B cell (primary cell): Measurements from ENCODE around the gene APEX1. TPM values are rescaled to one million over a fixed set of nuclear protein-coding genes. Genes with fewer than 3 reads are reported as not detected.
A peak's percentile ranks its signal among the peaks of the same experiment; 100 is the strongest.

Experiments
- ATAC-seq: fragments of 200-7000 bp; cut with Tn5 transposase; one replicate; pipeline ENCODE4 v1.10.0; 2021; ENCODE audit warnings: low read depth, mild to moderate bottlenecking, moderate number of reproducible peaks, moderate library complexity
- CTCF ChIA-PET: fragments of 350-600 bp; sonication (Branson Sonifier 250); formaldehyde crosslinking; loops from one replicate; lab custom pipeline; 2021; ENCODE audit warnings: antibody characterized with exemption, inconsistent platforms; lab: Charles Lee
- POLR2A ChIA-PET: fragments of 350-600 bp; sonication (Branson Sonifier 250); formaldehyde crosslinking; loops from one replicate; lab custom pipeline; 2021; ENCODE audit warnings: antibody characterized with exemption; lab: Charles Lee
- DNase-seq: peaks from one replicate; pipeline ENCODE4 v3.0.0; 2013
- H2AFZ ChIP-seq: 2 replicates; pipeline ENCODE4 v1.6.1; 2012; ENCODE audit warnings: mild to moderate bottlenecking, low read depth, low read length; ENCODE audit not compliant: insufficient read depth, poor library complexity, severe bottlenecking
- H3K27ac ChIP-seq, 2 donors: 1 replicate in 1 of 2; 2 replicates in 1 of 2; pipeline ENCODE4 v1.5.1; 2012 to 2013; ENCODE audit warnings: low read length in 2 of 2, mild to moderate bottlenecking in 2 of 2, moderate library complexity in 1 of 2
- H3K27me3 ChIP-seq, 4 experiments: fragments of 200-600 bp in 1 of 4; sonication (generic) in 1 of 4; replicated peaks in 1 of 4; 1 replicate in 2 of 4; 2 replicates in 2 of 4; pipeline versions ENCODE4 v1.6.1 to v1.7.0; 2013 to 2016; ENCODE audit warnings: low read length in 3 of 4, mild to moderate bottlenecking in 2 of 4, mixed read lengths in 1 of 4, moderate library complexity in 1 of 4; ENCODE audit not compliant: insufficient read depth in 4 of 4, control insufficient read depth in 3 of 4; ENCODE audit errors: control extremely low read depth in 1 of 4
- H3K36me3 ChIP-seq, 2 experiments: replicated peaks in 1 of 2; 1 replicate in 1 of 2; 2 replicates in 1 of 2; pipeline versions ENCODE4 v1.6.1 to v1.7.1; 2013; ENCODE audit warnings: low read length in 1 of 2; ENCODE audit not compliant: insufficient read depth in 2 of 2, control insufficient read depth in 1 of 2; ENCODE audit errors: control extremely low read depth in 1 of 2, extremely low read depth in 1 of 2
- H3K4me1 ChIP-seq, 2 donors: fragments of 200-600 bp in 1 of 2; sonication (generic) in 1 of 2; 1 replicate in 1 of 2; 2 replicates in 1 of 2; pipeline versions ENCODE4 v1.5.1 to v1.6.1; 2013 to 2017; ENCODE audit warnings: low read length in 2 of 2; ENCODE audit not compliant: control insufficient read depth in 2 of 2, insufficient read depth in 2 of 2
- H3K4me2 ChIP-seq: replicated peaks from 2 replicates; pipeline ENCODE3; 2012; ENCODE audit warnings: mild to moderate bottlenecking, low read depth, low read length; ENCODE audit not compliant: poor library complexity, severe bottlenecking
- H3K4me3 ChIP-seq, 5 experiments: fragments of 200-600 bp in 1 of 5; sonication (generic) in 1 of 5; 1 replicate in 3 of 5; 2 replicates in 2 of 5; pipeline versions ENCODE4 v1.5.1 to v1.7.0; 2011 to 2016; ENCODE audit warnings: low read length in 4 of 5, mild to moderate bottlenecking in 4 of 5, low read depth in 2 of 5, control low read depth in 1 of 5, moderate library complexity in 1 of 5; ENCODE audit not compliant: insufficient read depth in 1 of 5; ENCODE audit errors: control extremely low read depth in 1 of 5, extremely low read depth in 1 of 5
- H3K79me2 ChIP-seq: fragments of 200-600 bp; sonication (generic); one replicate; pipeline ENCODE4 v1.6.0; 2016; ENCODE audit warnings: low read length; ENCODE audit not compliant: control insufficient read depth, insufficient read depth
- H3K9ac ChIP-seq: fragments of 200-600 bp; sonication (generic); 2 replicates; pipeline ENCODE4 v1.6.1; 2017; ENCODE audit warnings: mild to moderate bottlenecking, low read length, moderate library complexity
- H3K9me3 ChIP-seq, 3 donors: one replicate each; pipeline versions ENCODE4 v1.6.1 to v1.7.1; 2013; ENCODE audit warnings: low read length in 2 of 3; ENCODE audit not compliant: control insufficient read depth in 2 of 3, insufficient read depth in 1 of 3; ENCODE audit errors: control extremely low read depth in 1 of 3
- H4K20me1 ChIP-seq: 2 replicates; pipeline ENCODE4 v1.6.0; 2012; ENCODE audit warnings: mild to moderate bottlenecking, low read length; ENCODE audit not compliant: insufficient read depth, control insufficient read depth, poor library complexity, severe bottlenecking
- H3K27ac Mint-ChIP-seq: one replicate; pipeline ENCODE4 v1.8.0; 2021; ENCODE audit warnings: mixed read lengths
- H3K27me3 Mint-ChIP-seq: one replicate; pipeline ENCODE4 v1.8.0; 2021; ENCODE audit warnings: mixed read lengths
- H3K4me1 Mint-ChIP-seq: one replicate; pipeline ENCODE4 v1.8.0; 2021; ENCODE audit warnings: mixed read lengths
- H3K4me3 Mint-ChIP-seq: one replicate; pipeline ENCODE4 v1.8.0; 2021; ENCODE audit warnings: mixed read lengths
- H3K9me3 Mint-ChIP-seq: one replicate; pipeline ENCODE4 v1.8.0; 2022; ENCODE audit warnings: mixed read lengths; ENCODE audit not compliant: insufficient read depth
- EZH2 ChIP-seq: IDR thresholded peaks from 2 replicates; pipeline ENCODE4 v1.6.1; 2012; ENCODE audit warnings: borderline replicate concordance, low read depth, mild to moderate bottlenecking, moderate library complexity, low read length; ENCODE audit not compliant: insufficient read depth, poor library complexity, severe bottlenecking
- WGBS: methylation state at CpG from one replicate; pipeline ENCODE4 v1.1.5; 2013; ENCODE audit warnings: missing lambda C conversion rate; ENCODE audit not compliant: insufficient coverage; 5-methylcytosine and 5-hydroxymethylcytosine counted together
- intact Hi-C: fragments of 100-400 bp; cut with micrococcal nuclease; formaldehyde crosslinking; loops from one replicate; pipeline ENCODE4 v1.10.0; 2022
- polyA plus RNA-seq: library from polyadenylated mRNA; depleted of rRNA; stranded (reverse); fragments of >200 nt; gene quantifications from 2 replicates; pipeline ENCODE4 v1.2.3, GENCODE V29; 2012
- total RNA-seq, 2 donors: library from RNA; stranded (reverse); fragments of 120-200 nt in 1 of 2; gene quantifications; 1 replicate in 1 of 2; 2 replicates in 1 of 2; pipeline versions ENCODE4 v1.2.3 to v1.2.4, GENCODE V29; 2013 to 2022
- TF ChIP-seq, protein P1 (sequence below): fragments of 200-600 bp; IDR thresholded peaks from one replicate; pipeline ENCODE4 v1.8.0; 2022; ENCODE audit warnings: antibody characterized with exemption, mild to moderate bottlenecking

Gene APEX1
- total and polyA plus RNA-seq, 2 donors (not counting 1 experiment from before 2014, with no cell fraction given): 103 to 169 TPM

DNA sequence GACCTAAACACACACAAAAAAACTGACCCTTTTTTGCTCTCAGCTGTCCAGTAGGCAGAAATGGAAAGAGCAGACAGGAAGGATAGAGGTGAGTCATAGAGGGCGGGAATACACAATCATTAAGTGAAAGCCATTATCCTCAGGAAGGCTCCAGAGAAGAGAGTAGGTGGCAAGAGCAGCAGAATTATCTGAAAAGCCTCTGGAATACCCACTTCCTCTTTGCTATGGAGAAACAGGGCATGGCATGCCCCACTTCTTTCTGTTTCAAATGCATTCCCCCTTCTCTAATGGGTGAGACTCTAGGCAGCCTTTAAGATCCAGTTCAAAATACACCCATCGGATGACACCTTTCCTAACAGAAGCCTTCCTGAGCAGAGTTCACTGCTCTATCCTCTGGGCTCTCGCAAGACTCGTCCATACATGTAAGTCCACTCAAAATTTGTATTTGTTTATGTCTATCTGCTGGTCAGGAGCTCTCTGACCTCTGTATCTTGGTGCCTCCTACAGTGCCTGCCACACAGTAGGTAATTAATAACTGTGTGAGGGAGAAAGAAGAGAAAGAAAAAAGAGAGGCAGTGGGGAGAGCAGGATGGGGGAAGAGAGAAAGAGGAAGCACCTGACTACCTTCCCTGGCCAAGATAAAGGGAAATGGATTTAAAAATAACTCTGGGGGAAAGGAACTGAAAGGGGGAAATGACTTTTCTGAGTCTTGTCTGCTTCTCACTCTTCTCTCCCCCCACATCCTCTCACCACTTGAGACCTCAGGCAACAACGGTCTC is 27.6 kb upstream of the APEX1 start:
- H3K27me3 Mint-ChIP-seq: no peaks in the 10 kb centered on the region
- no peaks in the 10 kb centered on the region for H3K9me3 Mint-ChIP-seq
- Histone ChIP-seq H3K9me3 (peaks cover 0 to 11% (median 0%) of the 10 kb centered on the region in 3 donors), H4K20me1 (no peaks in the 10 kb centered on the region), H3K36me3 (no peaks in the 10 kb centered on the region), H3K27me3 (no peaks in the 10 kb centered on the region), H3K4me1 (peaks cover 41 to 49% of the 10 kb centered on the region in 2 donors), H3K79me2 (peaks cover 10% of the 10 kb centered on the region), H3K9ac (peak overlapping the region; percentile 46), H3K4me2 (peak overlapping the region; percentile 71), H3K4me3 (peak overlapping the region; percentile 4 to 46 (median 29)), H2AFZ (peak overlapping the region; percentile 74), H3K27ac (peak overlapping the region; percentile 89)
- ATAC-seq (peak; percentile 76), DNase-seq (peak; percentile 79)
- TF ChIP-seq, protein P1, sequence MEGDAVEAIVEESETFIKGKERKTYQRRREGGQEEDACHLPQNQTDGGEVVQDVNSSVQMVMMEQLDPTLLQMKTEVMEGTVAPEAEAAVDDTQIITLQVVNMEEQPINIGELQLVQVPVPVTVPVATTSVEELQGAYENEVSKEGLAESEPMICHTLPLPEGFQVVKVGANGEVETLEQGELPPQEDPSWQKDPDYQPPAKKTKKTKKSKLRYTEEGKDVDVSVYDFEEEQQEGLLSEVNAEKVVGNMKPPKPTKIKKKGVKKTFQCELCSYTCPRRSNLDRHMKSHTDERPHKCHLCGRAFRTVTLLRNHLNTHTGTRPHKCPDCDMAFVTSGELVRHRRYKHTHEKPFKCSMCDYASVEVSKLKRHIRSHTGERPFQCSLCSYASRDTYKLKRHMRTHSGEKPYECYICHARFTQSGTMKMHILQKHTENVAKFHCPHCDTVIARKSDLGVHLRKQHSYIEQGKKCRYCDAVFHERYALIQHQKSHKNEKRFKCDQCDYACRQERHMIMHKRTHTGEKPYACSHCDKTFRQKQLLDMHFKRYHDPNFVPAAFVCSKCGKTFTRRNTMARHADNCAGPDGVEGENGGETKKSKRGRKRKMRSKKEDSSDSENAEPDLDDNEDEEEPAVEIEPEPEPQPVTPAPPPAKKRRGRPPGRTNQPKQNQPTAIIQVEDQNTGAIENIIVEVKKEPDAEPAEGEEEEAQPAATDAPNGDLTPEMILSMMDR: no peak
- TF ChIP-seq EZH2: no peak
- ChIA-PET POLR2A (no interaction called here), CTCF (interaction anchor here (0.6 to 3.6 kb wide), 4 partner anchors 12 to 99 kb away, joined by 3 to 24 read pairs (median 4); no protein-coding TSS in a partner anchor)
- intact Hi-C loops: loop anchor here (1.0 kb wide), 1 partner anchor 14 kb away; no protein-coding TSS in a partner anchor
- H3K27ac Mint-ChIP-seq: peak overlapping the region; percentile 98
- peak overlapping the region; percentile 83 for H3K4me3 Mint-ChIP-seq
- peaks cover 60% of the 10 kb centered on the region for H3K4me1 Mint-ChIP-seq
- WGBS: 0% methylated on average over 1 of the region's 5 CpGs

DNA sequence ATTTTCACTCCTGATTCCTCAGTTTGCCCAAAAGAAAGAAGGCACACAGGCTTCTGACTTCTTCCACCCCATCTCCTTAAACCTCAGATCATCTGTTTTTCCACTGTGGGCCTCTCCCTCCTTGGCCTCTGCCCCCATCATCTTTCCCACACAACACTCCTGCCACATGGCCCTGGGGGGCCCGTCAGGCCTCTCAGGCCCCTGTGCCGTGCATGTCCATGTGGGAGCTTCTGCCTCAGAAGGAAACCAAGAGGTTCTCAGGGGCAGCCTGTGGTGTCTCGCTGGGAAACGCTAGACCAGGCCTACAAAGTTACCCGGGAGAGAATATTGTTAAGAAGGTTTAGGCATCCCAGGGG is 27.0 kb upstream of the APEX1 start:
- TF ChIP-seq, protein P1: no peak
- TF ChIP-seq EZH2: no peak
- Histone ChIP-seq H3K4me2 (peak overlapping the region; percentile 71), H3K9ac (peak overlapping the region; percentile 46), H2AFZ (peak overlapping the region; percentile 74), H3K79me2 (peaks cover 10% of the 10 kb centered on the region), H3K4me3 (peak overlapping the region in 4 of 5 experiments; percentile 9 to 46 (median 32)), H3K9me3 (peaks cover 0 to 11% (median 0%) of the 10 kb centered on the region in 3 donors), H3K36me3 (no peaks in the 10 kb centered on the region), H3K27me3 (no peaks in the 10 kb centered on the region), H4K20me1 (no peaks in the 10 kb centered on the region), H3K4me1 (peaks cover 41 to 49% of the 10 kb centered on the region in 2 donors), H3K27ac (peak overlapping the region; percentile 89)
- 25% methylated on average over 2 of the region's 5 CpGs for WGBS
- intact Hi-C loops: no loop called here
- no peaks in the 10 kb centered on the region for H3K9me3 Mint-ChIP-seq
- H3K27me3 Mint-ChIP-seq: no peaks in the 10 kb centered on the region
- ATAC-seq: peak; percentile 18
- no peak for DNase-seq
- POLR2A ChIA-PET: no interaction called here
- H3K27ac Mint-ChIP-seq: peak overlapping the region; percentile 98
- CTCF ChIA-PET: interaction anchor here (1.0 to 3.6 kb wide), 4 partner anchors 12 to 543 kb away, joined by 3 to 24 read pairs (median 4); no protein-coding TSS in a partner anchor
- H3K4me3 Mint-ChIP-seq: peak overlapping the region; percentile 83
- H3K4me1 Mint-ChIP-seq: peaks cover 60% of the 10 kb centered on the region
